ENCODE results near the gene C14orf132.

- no peak for TF ChIP-seq POLR2A (IDR thresholded peaks at IDR 0.05; ENCODE audit: low read depth, low read length)
- TF ChIP-seq POLR2AphosphoS5 (IDR thresholded peaks at IDR 0.05; ENCODE audit: low read depth, low read length), result no peak
These were observed 36.7 kb upstream of the C14orf132 start for GRCh38 chr14:96002498-96002884.

Measured in GM12892 (cell line).